HG02870 (cell line): ENCODE measurements around the gene SPAG4.
A peak's percentile ranks its signal among the peaks of the same experiment; 100 is the strongest.

Experiments
- ATAC-seq: cut with Tn5 transposase; IDR thresholded peaks from one replicate; pipeline ENCODE4 v1.9.1; 2021; ENCODE audit warnings: mild to moderate bottlenecking, moderate library complexity; ENCODE audit not compliant: unreplicated experiment

SPAG4 gene, protein sequence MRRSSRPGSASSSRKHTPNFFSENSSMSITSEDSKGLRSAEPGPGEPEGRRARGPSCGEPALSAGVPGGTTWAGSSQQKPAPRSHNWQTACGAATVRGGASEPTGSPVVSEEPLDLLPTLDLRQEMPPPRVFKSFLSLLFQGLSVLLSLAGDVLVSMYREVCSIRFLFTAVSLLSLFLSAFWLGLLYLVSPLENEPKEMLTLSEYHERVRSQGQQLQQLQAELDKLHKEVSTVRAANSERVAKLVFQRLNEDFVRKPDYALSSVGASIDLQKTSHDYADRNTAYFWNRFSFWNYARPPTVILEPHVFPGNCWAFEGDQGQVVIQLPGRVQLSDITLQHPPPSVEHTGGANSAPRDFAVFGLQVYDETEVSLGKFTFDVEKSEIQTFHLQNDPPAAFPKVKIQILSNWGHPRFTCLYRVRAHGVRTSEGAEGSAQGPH

DNA sequence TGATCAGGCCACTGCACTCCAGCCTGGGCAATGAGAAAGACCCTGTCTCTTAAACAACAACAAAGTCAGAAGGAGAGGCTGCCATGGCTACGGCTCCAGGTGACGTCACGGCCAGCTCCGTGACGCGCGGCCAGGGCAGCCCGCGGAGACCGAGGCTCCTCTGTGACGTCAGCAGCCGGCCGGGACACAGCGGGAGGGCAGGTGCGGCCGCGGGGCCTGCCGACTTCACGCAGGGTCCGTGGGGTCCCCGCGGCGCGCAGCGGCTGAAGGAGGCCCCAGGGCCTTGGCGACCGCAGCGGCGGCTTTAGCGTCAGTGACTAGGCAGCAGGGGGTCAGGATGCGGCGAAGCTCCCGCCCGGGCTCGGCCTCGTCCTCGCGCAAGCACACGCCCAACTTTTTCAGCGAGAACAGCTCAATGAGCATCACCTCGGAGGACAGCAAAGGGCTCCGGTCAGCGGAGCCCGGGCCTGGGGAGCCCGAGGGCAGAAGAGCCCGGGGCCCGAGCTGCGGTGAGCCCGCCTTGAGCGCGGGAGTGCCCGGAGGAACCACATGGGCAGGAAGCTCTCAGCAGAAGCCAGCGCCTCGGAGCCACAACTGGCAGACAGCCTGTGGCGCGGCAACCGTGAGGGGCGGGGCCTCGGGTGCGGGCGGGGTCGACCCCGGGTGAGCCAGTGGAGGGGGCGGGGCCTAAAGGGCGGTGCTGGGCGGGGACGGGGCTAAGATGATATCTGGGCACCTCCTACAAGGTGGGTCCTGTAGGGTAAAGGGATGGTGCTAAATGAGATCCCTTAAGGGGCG lies at the start of gene SPAG4:
Gene SPAG4 (plus strand): TSS at position 163 of the 798 bp plus-strand sequence. CDS start 175 bp downstream, at position 338.
- peak; percentile 60 for ATAC-seq

DNA sequence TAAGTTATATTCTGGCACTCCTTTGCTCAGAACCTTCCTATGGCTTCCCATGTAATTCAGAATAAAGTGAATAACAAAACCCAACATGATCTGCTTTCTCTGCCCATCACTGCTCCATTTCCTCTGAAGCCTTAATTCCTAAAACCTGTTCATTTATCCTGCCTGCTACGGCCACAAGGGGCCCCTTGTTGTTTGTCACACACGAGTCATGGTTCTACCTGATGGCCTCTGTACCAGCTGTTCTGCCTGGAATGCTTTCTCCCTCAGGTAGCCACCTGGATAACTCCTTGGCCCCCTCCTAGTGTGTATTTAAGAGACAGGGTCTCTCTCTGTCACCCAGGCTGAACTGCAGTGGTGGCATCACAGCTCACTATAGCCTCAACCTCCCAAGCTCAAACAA lies 47.0 kb upstream of the SPAG4 start:
- ATAC-seq, result no peak

DNA sequence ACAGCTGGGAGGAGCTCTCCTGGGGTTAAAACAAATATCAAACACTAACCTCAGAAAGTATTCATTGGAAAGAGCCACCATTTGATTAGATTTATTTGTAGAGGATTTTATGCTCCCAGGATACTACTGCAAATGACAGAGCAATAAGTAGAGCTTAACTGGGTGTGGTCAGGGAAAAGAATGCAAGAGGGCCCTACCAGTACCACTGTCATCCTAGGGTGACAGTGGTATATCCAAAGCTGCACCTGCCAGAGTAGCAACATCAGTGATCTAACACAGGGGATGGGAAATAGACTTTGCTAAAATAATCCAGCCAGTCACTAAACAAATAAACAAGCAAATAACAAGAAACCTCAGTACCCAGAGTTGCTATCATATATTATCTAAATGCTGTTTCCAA lies 44.1 kb upstream of the SPAG4 start:
- ATAC-seq, result no peak

DNA sequence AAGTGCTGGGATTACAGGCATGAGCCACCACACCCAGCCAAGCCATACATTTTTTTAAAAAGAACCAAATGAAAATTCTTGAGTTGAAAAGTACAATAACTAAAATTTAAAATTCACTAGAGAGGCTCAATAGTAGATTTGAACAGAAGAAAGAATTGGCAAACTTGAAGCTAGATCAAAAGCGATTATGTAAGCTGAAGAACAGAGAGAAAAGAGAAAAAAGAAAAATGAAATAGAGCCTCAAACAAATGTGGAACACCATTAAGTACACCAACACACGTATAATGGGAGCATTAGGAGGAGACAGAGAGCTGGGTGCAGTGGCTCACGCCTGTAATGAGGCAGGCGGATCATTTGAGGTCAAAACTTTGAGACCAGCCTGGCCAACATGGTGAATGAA lies 42.8 kb upstream of the SPAG4 start:
- no peak for ATAC-seq

DNA sequence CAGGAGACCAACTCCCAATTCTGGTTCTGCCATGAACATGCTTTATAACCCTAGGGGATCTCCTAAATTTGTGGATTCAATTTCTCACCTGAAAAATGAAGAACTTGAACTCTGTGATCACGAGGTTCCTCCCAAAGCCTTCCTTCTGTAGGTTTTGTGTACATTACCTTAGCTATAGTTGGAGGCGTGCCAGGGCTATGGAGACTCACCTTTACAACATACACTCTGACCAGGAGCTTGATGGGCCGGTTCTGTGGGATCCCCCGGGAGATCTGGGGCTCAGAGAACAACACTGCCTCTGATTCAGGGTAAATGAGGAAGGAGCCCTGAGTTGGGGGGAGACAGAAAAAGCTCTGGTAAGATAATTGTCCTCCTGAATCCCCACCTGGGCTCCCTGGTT lies 39.7 kb upstream of the SPAG4 start:
- ATAC-seq, result no peak

DNA sequence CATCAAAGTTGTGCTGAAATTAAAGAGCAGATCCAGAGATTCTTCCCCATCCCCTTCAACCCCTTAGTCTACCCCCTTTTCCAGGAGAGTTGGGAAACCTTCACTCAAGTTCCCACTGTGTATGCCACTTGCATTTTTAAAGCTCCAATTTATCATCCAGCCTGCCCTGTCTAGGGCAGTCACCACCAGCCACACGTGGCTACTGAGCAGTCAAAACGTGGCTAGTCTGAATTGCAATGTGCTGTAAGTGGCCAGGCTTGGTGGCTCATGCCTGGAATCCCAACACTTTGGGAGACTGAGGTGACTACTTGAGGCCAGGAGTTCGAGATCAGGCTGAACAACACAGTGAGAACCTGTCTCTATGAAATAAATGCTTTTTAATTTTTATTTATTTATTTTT lies 38.8 kb upstream of the SPAG4 start:
- ATAC-seq, result no peak

DNA sequence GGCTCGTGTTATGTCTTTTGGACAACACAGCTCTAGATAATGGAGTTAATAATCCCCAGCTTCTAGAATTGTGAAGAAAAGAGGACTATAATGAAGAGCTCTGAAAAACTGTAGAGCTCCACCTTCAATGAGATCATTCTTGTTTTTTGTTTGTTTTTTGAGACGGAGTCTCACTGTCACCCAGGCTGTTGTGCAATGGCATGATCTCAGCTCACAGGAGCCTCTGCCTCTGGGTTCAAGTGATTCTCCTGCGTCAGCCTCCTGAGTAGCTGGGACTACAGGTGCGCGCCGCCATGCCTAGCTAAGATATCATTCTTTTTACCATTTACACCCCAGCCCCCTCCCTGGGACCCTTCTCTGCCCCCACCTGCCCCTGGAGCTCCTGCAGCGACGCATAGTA lies 37.2 kb upstream of the SPAG4 start:
- ATAC-seq, result no peak

DNA sequence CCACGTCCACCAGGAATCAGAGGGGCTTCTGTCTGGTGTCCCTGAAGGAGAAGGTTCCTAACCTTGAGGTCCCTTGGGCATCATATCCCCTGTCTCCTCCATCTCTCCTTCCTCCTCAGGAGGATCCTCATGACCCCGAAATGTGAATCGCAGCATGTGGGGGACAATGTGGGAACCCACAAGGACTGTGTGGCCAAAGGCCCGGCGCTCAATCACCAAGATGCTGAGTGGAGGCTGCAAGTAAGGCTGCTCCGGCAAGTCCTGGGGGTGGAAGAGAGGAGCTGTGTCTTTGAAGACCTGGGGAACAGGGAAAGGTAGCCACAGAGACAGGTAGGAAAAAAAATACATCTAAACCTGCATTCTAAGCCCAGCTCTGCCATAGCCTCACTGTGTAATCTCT lies 36.4 kb upstream of the SPAG4 start:
- no peak for ATAC-seq

DNA sequence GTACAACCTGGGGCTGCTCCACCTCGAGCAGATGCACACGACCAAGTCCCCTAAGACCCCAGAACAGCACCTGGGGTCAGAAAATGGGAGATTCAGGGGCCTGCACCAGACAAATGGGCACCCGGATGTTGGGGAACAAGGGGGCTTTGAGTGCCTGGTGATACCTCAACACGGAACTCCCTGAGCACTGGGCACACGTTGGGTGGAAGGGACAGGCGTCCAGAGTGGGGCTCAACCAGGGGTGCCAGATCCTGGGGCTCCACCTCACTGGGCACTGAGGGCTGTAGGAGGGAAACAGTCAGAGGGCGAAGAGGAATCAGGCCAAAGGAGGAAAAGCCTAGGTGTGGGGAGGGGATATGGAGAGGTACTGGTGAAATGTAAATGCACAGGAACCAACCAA lies 33.5 kb upstream of the SPAG4 start:
- ATAC-seq, result no peak

DNA sequence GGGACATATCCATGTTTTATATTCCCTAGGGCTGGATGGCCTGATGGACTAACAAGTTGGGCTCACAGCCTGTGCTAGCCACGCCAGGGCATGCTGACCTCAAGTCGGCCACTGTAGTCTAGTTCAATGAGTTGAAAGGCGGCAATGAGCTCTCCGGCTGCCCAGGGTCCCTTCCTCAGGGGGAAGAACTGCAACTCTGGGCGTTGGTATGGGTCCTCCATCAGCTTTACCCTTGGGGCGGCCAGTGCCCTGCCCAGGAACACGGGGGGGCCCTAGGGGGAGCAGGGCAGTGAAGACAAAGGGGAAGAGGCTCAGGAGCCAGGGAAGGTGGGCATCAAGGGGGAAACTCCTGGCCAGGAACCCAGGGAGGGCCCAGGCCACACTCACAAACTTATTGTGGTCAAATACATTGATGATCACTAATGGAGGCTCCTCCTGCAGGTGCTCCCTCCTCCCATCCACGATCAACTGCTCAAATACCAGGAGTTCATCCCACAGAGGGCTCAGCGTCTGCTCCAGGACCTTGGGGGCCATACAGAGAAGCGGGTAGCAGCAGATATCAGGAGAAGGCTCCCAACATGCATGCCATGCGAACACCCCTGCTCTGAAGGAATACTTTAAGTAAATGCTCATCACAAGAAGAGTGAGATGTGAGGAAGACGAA lies 32.8 kb upstream of the SPAG4 start:
- no peak for ATAC-seq

DNA sequence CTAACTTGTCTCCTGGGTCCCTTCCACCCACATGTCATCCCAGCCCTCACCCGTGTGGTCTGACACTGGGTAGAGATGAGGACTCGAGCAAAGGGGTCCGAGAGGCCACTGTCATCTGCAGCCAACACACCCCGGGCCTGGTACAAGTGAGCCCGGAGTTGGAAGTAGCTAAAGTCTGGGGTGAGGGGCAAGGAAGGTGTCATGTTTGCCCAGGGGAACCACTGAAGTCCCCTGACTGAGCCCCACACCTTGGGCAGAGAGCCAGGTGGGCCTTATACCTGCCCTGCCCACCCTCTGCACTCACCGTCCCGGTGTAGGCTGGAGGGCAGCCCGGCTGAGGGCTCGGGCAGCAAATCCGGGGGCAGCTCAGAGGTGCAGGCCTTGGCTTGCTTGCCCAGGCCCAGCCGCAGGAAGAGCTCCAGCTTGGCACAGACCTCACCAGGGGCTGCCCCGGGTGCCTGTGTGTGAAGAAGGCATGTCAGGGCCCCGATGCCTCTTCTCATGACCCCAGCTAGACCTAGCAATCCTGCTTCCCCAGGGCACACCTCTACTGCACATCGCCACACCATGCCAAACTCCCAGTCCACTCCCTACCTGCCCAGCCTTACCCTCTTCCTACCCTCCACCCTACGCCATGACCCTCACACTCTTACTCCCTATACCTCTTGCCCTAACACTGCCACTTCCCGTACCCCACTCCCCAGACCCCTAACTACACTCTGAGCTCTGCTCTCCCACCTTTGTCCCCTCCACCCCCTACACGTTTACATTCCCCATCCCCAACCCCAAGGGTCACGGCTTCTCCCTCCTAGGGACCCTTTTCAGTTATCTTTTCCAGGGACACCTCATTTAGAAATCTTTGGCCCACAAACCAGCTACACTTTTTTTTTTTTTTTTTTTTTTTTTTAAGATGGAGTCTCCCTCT lies 31.7 kb upstream of the SPAG4 start:
- ATAC-seq, result no peak

DNA sequence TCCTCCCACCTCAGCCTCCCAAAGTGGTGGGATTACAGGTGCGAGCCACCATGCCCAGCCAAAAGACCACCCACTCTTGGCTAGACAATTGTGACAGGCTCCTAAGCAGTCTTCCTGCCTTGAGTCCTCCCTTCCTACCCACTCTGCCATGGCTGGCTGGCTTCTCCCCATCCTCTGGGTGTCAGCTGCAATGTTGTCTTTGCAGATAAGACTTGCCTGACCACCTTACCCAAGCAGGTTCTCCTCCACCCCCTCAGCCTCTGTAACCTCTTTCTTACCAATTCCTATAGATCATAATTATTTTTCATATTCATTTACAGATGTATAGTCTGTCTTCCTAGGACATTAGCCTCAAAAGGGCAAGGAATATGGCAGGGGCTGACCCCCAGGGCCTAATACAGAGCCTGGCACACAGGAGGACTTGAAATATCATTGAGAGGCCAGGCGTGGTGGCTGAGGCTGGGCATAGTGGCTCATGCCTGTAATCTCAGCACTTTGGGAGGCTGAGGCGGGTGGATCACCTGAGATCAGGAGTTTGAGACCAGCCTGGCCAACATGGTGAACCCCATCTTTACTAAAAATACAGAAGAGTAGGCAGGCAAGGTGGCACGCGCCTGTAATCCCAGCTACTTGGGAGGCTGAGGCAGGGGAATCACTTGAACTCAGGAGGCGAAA lies 28.7 kb upstream of the SPAG4 start:
- ATAC-seq, result no peak

DNA sequence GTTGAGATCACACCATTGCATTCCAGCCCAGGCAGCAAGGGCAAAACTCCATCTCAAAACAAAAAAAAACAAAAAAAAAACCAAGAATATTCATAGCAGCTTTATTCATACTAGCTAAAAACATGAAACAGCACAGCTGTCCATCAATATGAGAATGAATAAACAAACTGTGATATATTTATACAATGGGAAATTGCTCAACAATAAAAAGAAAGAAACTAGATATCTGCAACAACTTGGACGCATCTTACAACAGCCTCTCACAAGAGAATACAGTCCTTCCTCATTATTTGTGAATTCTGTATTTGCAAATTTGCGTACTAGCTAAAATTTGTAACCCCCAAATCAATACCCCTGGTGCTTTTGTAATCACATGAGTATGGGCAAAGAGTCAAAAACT lies 28.2 kb upstream of the SPAG4 start:
- no peak for ATAC-seq

DNA sequence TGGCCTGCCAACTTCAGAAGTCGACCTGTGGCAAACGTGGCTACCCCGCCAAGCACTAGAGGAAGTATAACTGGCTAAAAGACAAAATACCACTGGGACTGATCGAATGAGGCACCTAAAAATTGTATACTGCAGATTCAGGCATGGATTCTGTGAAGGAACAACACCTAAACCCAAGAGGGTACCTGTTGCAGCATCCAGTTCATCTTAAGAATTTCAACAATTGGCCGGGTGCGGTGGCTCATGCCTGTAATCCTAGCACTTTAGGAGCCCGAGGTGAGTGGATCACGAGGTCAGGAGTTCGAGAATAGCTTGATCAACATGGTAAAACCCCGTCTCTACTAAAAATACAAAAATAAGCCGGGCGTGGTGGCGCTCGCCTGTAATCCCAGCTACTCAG lies 27.2 kb upstream of the SPAG4 start:
- ATAC-seq, result no peak

DNA sequence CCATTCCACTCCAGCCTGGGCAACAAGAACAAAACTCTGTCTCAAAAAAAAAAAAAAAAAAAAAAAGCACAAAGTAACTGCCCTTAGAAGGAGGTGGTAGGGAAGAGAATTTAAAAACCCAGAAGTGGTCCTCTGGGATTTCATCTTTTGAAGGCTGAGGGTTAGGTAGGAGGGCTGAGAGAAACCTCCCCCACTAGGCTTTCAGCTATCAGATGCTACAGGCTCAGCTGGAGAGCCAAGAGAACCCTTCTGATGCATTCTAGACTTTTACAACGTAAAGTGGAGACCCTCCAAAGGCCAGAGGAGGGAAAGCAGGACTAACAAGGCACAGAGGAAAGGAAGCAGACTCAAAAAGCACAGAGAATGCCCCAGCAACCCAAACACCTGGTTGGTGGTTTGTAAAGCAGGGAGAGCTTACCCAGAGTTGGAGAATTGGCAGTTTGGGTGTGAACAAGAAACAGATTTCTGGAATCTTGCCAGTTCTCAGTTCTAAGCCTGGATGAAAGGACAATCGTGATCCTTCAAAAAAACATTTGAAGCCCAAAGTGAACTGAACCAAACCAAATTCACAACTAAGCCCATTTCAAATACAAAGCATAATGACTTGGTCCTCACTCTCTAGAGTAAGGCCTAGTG lies 23.2 kb upstream of the SPAG4 start:
- no peak for ATAC-seq

DNA sequence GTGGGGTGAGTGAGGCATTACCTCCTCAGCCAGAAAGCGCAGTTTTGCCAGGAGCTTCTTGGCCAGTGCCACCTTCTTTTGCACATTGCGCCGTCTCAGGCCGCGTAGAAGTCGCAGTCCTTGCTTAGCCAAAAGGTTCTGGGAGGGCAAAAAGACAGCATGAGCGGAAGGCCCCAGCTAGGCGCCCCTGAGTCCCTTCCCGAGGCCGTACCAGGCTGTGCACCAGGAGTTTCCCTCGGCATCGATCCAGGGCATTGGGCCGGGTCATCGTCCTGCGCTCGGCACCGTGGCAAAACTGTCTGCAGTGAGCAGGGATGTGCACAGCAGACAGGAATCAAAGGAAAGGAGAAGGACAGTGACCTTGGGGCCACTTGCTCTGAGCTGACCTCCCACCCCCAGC lies 20.2 kb upstream of the SPAG4 start:
- ATAC-seq, result no peak

DNA sequence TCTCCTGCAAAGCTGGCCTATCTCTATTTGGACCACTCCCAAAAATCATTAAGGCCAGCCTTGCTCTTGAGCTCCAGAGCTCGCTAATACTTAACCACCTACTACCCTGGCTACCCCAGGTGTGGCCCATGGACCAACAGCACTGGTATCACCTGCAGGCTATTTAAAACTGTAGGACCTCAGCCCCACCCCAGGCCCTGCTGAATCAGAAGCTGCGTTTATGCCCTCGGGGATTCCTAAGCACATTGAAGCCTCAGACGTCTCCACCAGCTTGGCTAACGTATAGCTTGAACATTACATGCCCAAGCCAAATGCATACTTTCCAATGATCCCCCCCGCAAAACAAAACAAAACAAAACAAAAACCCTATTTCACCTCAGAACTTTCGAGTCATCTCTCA lies 19.7 kb upstream of the SPAG4 start:
- no peak for ATAC-seq

DNA sequence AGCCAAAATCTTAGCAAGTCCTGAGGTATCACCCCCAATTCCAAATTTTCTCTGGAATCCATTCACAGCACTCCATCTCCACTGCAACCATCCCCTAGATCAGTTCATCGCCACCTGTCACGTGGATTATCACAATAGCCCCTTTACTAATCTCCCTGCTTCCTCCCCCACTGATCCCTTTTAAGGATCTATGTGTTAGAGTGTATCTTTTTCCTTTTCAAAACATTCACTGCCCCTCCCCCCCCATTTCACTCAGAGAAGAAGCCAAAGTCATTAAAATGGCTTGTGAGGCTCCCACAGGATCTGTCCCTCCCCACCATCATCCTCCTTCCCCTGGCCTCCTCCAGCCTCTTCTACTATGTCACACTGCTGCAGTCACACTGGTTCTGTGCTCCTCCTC lies 18.4 kb upstream of the SPAG4 start:
- no peak for ATAC-seq

DNA sequence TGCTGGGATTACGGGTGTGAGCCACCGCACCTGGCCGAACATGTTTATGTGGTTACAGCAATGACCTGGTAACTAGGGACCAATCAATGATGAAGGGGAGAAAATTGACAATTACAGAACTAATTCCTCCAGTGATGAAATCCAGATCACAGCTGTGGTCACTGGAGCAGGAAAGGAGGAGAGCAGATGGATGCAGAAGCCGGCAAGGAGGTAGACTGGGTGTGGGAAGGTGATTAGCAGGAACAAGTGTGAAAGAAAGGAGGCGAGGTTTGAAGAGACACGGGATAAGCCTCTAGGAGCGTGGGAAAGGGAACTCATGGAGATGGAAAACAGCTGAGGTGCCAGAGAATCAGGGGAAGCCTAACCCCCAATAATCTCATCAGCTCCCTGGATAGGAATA lies 17.2 kb upstream of the SPAG4 start:
- no peak for ATAC-seq
